Stimulated activated naive CD8-positive, alpha-beta T cell treated with anti-CD3 and anti-CD28 coated beads, Interleukin-15, amount 100 ng/mL, for 72 hours (primary cell): ENCODE measurements around the gene CAGE1.
A peak's percentile ranks its signal among the peaks of the same experiment; 100 is the strongest.
"Not testable (repeated sequence)": the region's sequence is repeated elsewhere in the genome, so short reads cannot be mapped to it uniquely, and the experiment has no call there.

ENCODE experiments used
- ATAC-seq: fragments of 150-1000 bp; cut with Tn5 transposase; 2 replicates; pipeline ENCODE4 v1.10.0; 2021; ENCODE audit warnings: mild to moderate bottlenecking, moderate library complexity
- DNase-seq, 2 donors: peaks; one replicate each; pipeline ENCODE4 v3.0.0; 2021 to 2022
- H3K27ac Mint-ChIP-seq, 2 donors: one replicate each; pipeline ENCODE4 v1.8.0; 2022; ENCODE audit warnings: mild to moderate bottlenecking in 2 of 2, mixed read lengths in 2 of 2, moderate library complexity in 2 of 2
- H3K27me3 Mint-ChIP-seq: one replicate; pipeline ENCODE4 v1.8.0; 2022; ENCODE audit warnings: mixed read lengths
- H3K4me1 Mint-ChIP-seq: one replicate; pipeline ENCODE4 v1.8.0; 2022; ENCODE audit warnings: mild to moderate bottlenecking, mixed read lengths
- H3K4me3 Mint-ChIP-seq, 2 donors: one replicate each; pipeline ENCODE4 v1.8.0; 2022; ENCODE audit warnings: mild to moderate bottlenecking in 2 of 2, mixed read lengths in 2 of 2, moderate library complexity in 1 of 2
- H3K9me3 Mint-ChIP-seq, 2 donors: one replicate each; pipeline ENCODE4 v1.8.0; 2022; ENCODE audit warnings: mixed read lengths in 2 of 2

Gene CAGE1

DNA sequence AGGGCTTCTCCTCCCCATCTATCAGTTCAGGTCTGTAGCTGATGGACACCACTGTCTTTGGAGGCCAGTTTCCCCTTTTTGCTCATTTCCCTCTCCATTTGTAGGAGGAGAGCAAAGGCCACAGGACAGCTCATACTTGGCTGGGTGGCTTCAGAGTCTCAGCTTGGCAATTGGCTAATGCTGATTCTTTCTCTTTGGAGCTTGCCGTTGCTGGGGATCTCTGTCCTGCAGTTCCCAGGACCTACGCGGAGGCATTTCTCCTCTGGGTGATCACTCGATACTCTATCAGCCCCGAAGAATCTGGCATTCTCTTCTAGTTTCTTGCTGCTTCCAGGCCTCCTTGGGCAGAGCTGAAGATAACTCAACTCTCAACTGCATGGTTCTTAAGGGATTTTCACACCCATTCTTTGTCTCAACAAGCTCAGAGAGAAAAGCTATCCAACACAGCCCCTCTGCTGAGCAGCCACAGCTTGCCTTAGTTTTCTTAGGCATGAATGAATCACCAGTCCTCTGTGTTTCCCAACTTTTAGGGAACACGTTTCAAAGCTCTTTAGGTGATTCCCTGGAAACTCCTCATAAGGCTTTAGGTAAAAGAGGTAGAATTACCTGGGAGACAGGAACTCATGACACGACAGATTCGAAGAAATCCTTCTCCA, 57.3 kb downstream of the CAGE1 start:
- Mint-ChIP-seq H3K9me3 (no peaks in the 10 kb centered on the region), H3K4me1 (no peaks in the 10 kb centered on the region), H3K4me3 (no peak overlapping the region), H3K27me3 (peaks cover 5% of the 10 kb centered on the region), H3K27ac (no peak overlapping the region)
- ATAC-seq (no peak), DNase-seq (no peak)

DNA sequence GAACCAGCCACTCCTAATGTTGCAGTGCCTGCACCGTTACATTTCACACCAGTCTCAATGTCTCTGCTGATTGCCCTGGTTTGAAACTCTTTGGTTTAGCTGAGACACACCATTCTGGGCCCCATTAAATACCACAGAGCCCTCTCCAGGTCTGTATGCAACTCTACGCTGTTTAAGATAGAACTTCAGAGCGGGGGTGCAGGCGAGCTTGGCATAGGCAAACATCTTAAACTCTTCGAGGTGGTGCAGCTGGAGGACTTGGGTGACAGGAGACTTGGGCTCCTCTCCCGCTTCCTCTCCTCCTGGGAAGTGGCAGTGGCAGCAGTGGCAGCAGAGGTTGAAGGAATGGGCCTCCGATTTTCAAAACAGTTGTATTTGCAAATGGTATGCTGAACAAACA, 58.1 kb downstream of the CAGE1 start:
- DNase-seq = no peak
- H3K27ac Mint-ChIP-seq = no peak overlapping the region
- H3K4me1 Mint-ChIP-seq = no peaks in the 10 kb centered on the region
- H3K9me3 Mint-ChIP-seq = no peaks in the 10 kb centered on the region
- no peak for ATAC-seq
- H3K27me3 Mint-ChIP-seq = peaks cover 5% of the 10 kb centered on the region
- no peak overlapping the region for H3K4me3 Mint-ChIP-seq

DNA sequence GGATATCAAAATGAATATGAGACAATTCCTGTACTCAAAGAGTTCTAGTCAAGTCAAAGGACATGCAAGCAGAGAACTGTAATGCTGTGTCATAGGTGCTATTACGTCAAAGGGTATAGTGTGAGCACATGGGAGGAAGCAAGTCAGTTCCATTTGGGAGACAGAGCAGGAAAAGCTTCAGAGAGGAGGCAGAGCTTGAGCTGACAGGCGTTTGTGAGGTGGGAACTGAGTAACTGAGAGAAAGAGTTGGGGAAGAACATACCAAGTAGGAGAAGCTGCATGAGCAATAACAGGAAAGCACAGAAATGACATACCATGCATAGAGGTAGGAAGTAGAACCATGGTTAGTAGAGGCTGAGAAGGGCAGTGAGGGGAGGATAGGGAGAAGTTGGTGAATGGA, 61.3 kb downstream of the CAGE1 start:
- ATAC-seq (no peak), DNase-seq (no peak)
- Mint-ChIP-seq H3K4me3 (no peak overlapping the region), H3K27me3 (peaks cover 11% of the 10 kb centered on the region), H3K27ac (peak overlapping the region; percentile 9 to 49), H3K9me3 (no peaks in the 10 kb centered on the region), H3K4me1 (no peaks in the 10 kb centered on the region)

DNA sequence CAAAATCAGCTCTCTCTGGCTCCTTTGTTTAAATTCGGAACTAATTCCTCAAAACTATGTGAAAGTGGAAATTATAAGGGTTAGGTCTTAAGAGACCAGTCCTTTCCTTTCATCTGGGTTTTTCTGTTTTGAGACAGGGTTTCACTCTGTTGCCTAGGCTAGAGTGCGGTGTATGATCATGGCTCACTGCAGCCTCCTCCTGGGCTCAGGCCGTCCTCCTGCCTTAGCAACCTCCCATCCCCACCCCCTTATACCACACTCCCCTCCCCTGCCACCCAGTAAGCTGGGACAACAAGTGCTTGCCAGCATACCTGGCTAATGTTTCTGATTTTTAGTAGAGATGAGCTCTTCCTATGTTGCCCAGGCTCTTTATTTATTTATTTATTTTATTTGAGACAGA, 63.8 kb downstream of the CAGE1 start:
- Mint-ChIP-seq H3K4me1 (no peaks in the 10 kb centered on the region), H3K4me3 (no peak overlapping the region), H3K27me3 (peaks cover 11% of the 10 kb centered on the region), H3K27ac (no peak overlapping the region), H3K9me3 (no peaks in the 10 kb centered on the region)
- DNase-seq (no peak), ATAC-seq (no peak)

- Mint-ChIP-seq H3K9me3 (no peaks in the 10 kb centered on the region), H3K27ac (no peak overlapping the region), H3K4me1 (no peaks in the 10 kb centered on the region), H3K27me3 (peaks cover 11% of the 10 kb centered on the region), H3K4me3 (no peak overlapping the region)
- DNase-seq = no peak
- ATAC-seq = no peak
These were observed 65.0 kb downstream of the CAGE1 start for GRCh38 chr6:7324520-7324919.

DNA sequence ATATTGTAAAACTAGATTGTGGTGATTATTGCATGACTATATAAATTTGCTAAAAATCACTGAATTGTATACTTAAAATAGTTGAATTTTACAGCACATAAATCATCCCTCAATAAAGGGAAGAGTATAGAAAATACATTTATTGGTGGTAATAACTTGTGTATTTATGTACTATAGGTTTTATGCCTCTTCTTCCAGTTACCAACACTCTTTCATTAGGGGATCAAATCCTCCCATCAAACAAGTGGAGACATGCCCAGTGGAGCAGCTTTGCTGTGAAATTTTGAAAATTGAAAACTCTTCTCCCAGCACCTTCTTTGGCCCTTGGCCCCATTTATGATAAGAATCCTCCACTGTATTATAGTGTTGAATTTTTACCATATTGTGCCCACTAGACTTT, 66.5 kb downstream of the CAGE1 start:
- DNase-seq (no peak), ATAC-seq (no peak)
- H3K27me3 Mint-ChIP-seq = peaks cover 6% of the 10 kb centered on the region
- H3K9me3 Mint-ChIP-seq = no peaks in the 10 kb centered on the region
- no peaks in the 10 kb centered on the region for H3K4me1 Mint-ChIP-seq
- H3K4me3 Mint-ChIP-seq = no peak overlapping the region
- no peak overlapping the region for H3K27ac Mint-ChIP-seq

DNA sequence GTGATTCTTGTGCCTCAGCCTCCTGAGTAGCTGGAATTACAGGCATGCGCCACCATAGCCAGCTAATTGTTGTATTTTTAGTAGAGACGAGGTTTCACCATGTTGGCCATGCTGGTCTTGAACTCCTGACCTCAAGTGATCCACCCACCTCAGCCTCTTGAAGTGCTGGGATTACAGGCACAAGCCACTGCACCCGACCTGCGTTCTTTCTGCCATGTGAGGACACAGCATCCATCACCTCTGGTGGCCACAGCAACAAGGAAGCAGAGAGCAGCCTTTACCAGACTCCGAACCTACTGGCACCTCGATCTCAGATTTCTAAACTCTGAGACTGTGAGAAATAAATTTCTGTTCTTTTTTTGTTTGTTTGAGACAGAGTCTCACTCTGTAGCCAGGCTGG, 67.7 kb downstream of the CAGE1 start:
- DNase-seq, H3K4me1 Mint-ChIP-seq, H3K4me3 Mint-ChIP-seq, ATAC-seq, H3K9me3 Mint-ChIP-seq, H3K27ac Mint-ChIP-seq, H3K27me3 Mint-ChIP-seq: not testable (repeated sequence)

- H3K27me3 Mint-ChIP-seq, DNase-seq, H3K4me3 Mint-ChIP-seq, H3K4me1 Mint-ChIP-seq, H3K9me3 Mint-ChIP-seq, ATAC-seq, H3K27ac Mint-ChIP-seq: not testable (repeated sequence)
These were observed 70.1 kb downstream of the CAGE1 start for GRCh38 chr6:7319406-7319805.

DNA sequence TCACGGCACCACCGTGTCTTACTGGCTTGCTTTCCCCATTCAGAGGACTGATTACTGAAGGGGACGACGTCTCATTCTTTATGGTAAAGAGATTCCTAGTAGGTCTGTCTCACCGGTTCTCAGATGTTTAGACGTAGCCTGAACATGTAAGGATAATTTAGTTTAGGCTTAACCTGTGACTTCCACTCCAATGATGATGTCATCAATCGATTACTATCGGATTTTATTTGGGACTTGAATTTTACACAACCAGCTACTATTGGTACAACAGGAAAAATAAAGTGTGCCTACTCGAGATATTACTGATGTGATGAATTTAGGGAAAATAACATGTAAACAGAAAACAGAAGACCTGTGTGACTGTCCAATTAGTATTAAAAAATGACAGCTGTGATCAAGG, 72.0 kb downstream of the CAGE1 start:
- H3K27ac Mint-ChIP-seq = no peak overlapping the region
- peaks cover 14% of the 10 kb centered on the region for H3K4me1 Mint-ChIP-seq
- H3K9me3 Mint-ChIP-seq = no peaks in the 10 kb centered on the region
- no peak for ATAC-seq
- H3K4me3 Mint-ChIP-seq = no peak overlapping the region
- DNase-seq = no peak
- no peaks in the 10 kb centered on the region for H3K27me3 Mint-ChIP-seq

DNA sequence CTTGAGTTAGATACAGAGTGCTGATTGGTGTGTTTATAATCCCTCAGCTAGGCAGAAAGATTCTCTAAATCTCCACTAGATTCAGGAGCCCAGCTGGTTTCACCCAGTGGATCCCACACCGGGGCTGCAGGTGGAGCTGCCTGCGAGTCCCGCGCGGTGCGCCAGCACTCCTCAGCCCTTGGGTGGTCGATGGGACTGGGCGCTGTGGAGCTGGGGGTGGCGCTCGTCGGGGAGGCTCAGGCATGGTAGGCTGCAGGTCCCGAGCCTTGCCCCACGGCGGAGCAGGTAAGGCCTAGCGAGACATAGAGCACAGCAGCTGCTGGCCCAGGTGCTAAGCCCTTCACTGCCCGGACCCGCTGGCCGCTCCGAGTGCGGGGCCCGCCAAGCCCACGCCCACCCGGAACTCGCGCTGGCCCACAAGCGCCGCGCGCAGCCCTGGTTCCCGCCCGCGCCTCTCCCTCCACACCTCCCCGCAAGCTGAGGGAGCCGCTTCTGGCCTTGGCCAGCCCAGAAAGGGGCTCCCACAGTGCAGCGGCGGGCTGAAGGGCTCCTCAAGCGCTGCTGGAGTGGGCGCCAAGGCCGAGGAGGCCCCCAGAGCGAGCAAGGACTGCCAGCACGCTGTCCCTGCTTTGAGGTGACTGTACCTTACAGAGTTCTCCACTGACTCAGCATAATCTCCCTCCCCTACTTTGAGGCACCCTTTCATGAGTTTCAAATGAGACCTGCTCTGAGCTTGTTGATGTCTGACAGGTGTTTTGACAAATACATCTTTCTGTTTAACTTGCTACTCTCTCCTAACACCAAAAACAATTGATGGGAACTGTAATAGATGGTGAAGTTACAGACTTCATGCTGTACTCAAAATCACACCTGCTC, 72.6 kb downstream of the CAGE1 start:
- Mint-ChIP-seq H3K4me3 (no peak overlapping the region), H3K9me3 (no peaks in the 10 kb centered on the region), H3K27me3 (no peaks in the 10 kb centered on the region), H3K27ac (no peak overlapping the region), H3K4me1 (peaks cover 18% of the 10 kb centered on the region)
- DNase-seq = no peak
- no peak for ATAC-seq

GRCh38 chr6:7315948-7316365, 73.6 kb downstream of the CAGE1 start:
- no peaks in the 10 kb centered on the region for H3K9me3 Mint-ChIP-seq
- peaks cover 23% of the 10 kb centered on the region for H3K4me1 Mint-ChIP-seq
- H3K27me3 Mint-ChIP-seq = no peaks in the 10 kb centered on the region
- DNase-seq (no peak), ATAC-seq (no peak)
- H3K4me3 Mint-ChIP-seq = no peak overlapping the region
- no peak overlapping the region for H3K27ac Mint-ChIP-seq

- not testable (repeated sequence) for H3K27me3 Mint-ChIP-seq, DNase-seq, H3K27ac Mint-ChIP-seq, ATAC-seq, H3K9me3 Mint-ChIP-seq, H3K4me3 Mint-ChIP-seq
- peaks cover 24% of the 10 kb centered on the region for H3K4me1 Mint-ChIP-seq
These were observed 74.2 kb downstream of the CAGE1 start for GRCh38 chr6:7315087-7315947.

DNA sequence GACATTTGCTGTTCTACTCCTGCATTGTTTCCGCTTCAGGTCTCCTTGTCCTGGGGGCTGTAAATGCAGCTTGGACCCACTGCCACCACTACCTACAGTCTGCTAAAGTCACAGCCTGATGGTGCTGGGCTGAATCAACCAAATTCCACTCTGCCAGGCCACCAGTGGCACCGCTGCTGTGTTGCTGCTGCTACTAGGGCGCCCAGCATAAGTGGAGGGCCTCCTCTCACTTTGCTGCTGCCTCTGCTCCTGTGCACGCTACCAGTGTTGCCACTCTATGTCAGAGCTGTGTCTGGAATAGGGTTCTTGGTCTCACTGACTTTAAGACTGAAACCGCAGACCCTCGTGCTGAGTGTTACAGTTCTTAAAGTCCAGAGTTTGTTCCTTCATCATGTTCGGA, 75.1 kb downstream of the CAGE1 start:
- peak overlapping the region in 1 of 2 donors; percentile 44 for H3K4me3 Mint-ChIP-seq
- H3K27ac Mint-ChIP-seq = no peak overlapping the region
- DNase-seq = no peak

DNA sequence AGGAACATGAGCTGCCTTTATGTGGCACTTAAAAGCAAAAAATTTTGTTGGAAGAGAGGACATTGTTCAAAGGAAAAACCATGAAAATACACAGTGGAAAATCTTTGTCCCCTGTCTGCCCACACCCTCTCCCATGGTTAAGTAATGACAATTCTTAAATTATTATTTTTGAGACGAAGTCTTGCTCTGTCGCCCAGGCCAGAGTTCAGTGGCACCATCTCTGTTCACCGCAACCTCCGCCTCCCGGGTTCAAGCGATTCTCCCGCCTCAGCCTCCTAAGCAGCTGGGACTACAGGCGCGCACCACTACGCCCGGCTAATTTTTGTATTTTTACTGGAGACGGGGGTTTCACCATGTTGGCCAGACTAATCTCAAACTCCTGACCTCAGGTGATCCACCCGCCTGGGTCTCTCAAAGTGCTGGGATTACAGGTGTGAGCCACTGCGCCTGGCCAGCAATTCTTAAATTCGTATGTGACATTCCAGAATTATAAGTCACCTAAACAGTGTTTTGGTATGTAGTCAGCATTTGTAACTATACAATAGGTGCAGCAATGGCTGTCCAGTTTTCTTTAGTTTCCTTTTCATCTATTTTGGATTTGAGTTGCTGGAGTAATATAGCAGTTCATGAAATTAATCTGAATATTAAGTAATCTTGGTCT, 75.9 kb downstream of the CAGE1 start:
- Mint-ChIP-seq H3K4me1 (peaks cover 32% of the 10 kb centered on the region), H3K27me3 (no peaks in the 10 kb centered on the region)

More for the DNA sequence above, 75.1 kb downstream of the CAGE1 start:
- Mint-ChIP-seq H3K9me3 (peaks cover 5% of the 10 kb centered on the region in 2 donors), H3K27me3 (no peaks in the 10 kb centered on the region), H3K4me1 (peaks cover 24% of the 10 kb centered on the region)
- no peak for ATAC-seq

More for the DNA sequence above, 75.9 kb downstream of the CAGE1 start:
- DNase-seq (no peak), ATAC-seq (no peak)
- Mint-ChIP-seq H3K4me3 (peak overlapping the region; percentile 91 to 96), H3K27ac (peak overlapping the region; percentile 92 to 97), H3K9me3 (peaks cover 5 to 7% of the 10 kb centered on the region in 2 donors)
